GM12878 (cell line): ENCODE data around the gene PPP2R2B.

Experiments used
- CEBPB ChIP-seq, 2 experiments: fragments of 150-350 bp in 1 of 2; IDR thresholded peaks; 2 replicates each; pipeline ENCODE4 v1.6.1; 2012 to 2014; ENCODE audit warnings: low read depth in 2 of 2, low read length in 2 of 2, borderline replicate concordance in 1 of 2, inconsistent platforms in 1 of 2
- HCFC1 ChIP-seq: fragments of 150-350 bp; IDR thresholded peaks from 2 replicates; pipeline ENCODE4 v1.6.1; 2014; ENCODE audit warnings: low read length
- JUND ChIP-seq: IDR thresholded peaks from 2 replicates; pipeline ENCODE4 v1.6.1; 2012; ENCODE audit warnings: low read depth, mild to moderate bottlenecking, low read length, improper control_type of control experiment, moderate library complexity
- POLR2A ChIP-seq: IDR thresholded peaks from 2 replicates; pipeline ENCODE4 v1.6.1; 2011; ENCODE audit warnings: low read depth, mild to moderate bottlenecking, low read length
- POLR2AphosphoS5 ChIP-seq: IDR thresholded peaks from 2 replicates; pipeline ENCODE4 v1.6.1; 2011; ENCODE audit warnings: mild to moderate bottlenecking, low read length, inconsistent platforms
- SUZ12 ChIP-seq: fragments of 200-600 bp; sonication (generic); IDR thresholded peaks from one replicate; pipeline ENCODE4 v1.6.1; 2018; ENCODE audit warnings: antibody characterized with exemption, mild to moderate bottlenecking; ENCODE audit not compliant: unreplicated experiment
- TF ChIP-seq, protein P1 (sequence below), 3 experiments: IDR thresholded peaks in 2 of 3; conservative IDR thresholded peaks in 1 of 3; 2 replicates each; pipeline ENCODE4 v1.5.1; 2011; ENCODE audit warnings: low read depth in 3 of 3, low read length in 3 of 3, mild to moderate bottlenecking in 3 of 3, control low read depth in 2 of 3, moderate library complexity in 2 of 3, inconsistent platforms in 1 of 3, mixed read lengths in 1 of 3; ENCODE audit not compliant: control insufficient read depth in 2 of 3, insufficient read depth in 1 of 3; ENCODE audit errors: extremely low read depth in 1 of 3

GRCh38 chr5:146805081-146805480, 73.5 kb downstream of the PPP2R2B start:
- TF ChIP-seq POLR2AphosphoS5 (no peak), JUND (no peak), HCFC1 (no peak), CEBPB (IDR thresholded peaks at IDR 0.05; ENCODE audit: borderline replicate concordance in 1 of 2, low read depth in 2 of 2, low read length in 2 of 2) (no peak), POLR2A (no peak), SUZ12 (no peak)
- TF ChIP-seq, protein P1, sequence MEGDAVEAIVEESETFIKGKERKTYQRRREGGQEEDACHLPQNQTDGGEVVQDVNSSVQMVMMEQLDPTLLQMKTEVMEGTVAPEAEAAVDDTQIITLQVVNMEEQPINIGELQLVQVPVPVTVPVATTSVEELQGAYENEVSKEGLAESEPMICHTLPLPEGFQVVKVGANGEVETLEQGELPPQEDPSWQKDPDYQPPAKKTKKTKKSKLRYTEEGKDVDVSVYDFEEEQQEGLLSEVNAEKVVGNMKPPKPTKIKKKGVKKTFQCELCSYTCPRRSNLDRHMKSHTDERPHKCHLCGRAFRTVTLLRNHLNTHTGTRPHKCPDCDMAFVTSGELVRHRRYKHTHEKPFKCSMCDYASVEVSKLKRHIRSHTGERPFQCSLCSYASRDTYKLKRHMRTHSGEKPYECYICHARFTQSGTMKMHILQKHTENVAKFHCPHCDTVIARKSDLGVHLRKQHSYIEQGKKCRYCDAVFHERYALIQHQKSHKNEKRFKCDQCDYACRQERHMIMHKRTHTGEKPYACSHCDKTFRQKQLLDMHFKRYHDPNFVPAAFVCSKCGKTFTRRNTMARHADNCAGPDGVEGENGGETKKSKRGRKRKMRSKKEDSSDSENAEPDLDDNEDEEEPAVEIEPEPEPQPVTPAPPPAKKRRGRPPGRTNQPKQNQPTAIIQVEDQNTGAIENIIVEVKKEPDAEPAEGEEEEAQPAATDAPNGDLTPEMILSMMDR (IDR thresholded peaks at IDR 0.05 in 2 of 3, conservative IDR thresholded peaks at IDR 0.05 in 1 of 3; ENCODE audit: control insufficient read depth in 2 of 3, extremely low read depth in 1 of 3, insufficient read depth in 1 of 3, low read depth in 3 of 3, low read length in 3 of 3) = no peak
